Trophoblast cell (in vitro differentiated cells and primary cell): ENCODE data around the gene CCDC14.

ENCODE experiments used
- DNase-seq, 2 donors: peaks; one replicate each; pipeline ENCODE4 v3.0.0-alpha.2; 2016
- H2AFZ ChIP-seq: 2 replicates; pipeline ENCODE4 v1.6.1; 2013; ENCODE audit warnings: low read length, moderate library complexity, mild to moderate bottlenecking; ENCODE audit not compliant: insufficient read depth, poor library complexity
- H2AK5ac ChIP-seq: 2 replicates; pipeline ENCODE4 v1.6.1; 2013; ENCODE audit warnings: mild to moderate bottlenecking, low read length
- H2BK120ac ChIP-seq: 2 replicates; pipeline ENCODE4 v1.6.1; 2013; ENCODE audit warnings: low read length, mild to moderate bottlenecking, moderate library complexity; ENCODE audit not compliant: insufficient read depth, poor library complexity
- H2BK12ac ChIP-seq: 2 replicates; pipeline ENCODE4 v1.6.1; 2013; ENCODE audit warnings: mild to moderate bottlenecking, low read length, moderate library complexity
- H2BK5ac ChIP-seq: 2 replicates; pipeline ENCODE4 v1.6.1; 2013; ENCODE audit warnings: low read length, low read depth, moderate library complexity, mild to moderate bottlenecking; ENCODE audit not compliant: poor library complexity
- H3K14ac ChIP-seq: 2 replicates; pipeline ENCODE4 v1.6.1; 2013; ENCODE audit warnings: mild to moderate bottlenecking, low read length
- H3K18ac ChIP-seq: 2 replicates; pipeline ENCODE4 v1.6.1; 2013; ENCODE audit warnings: mild to moderate bottlenecking, low read length
- H3K23ac ChIP-seq: 2 replicates; pipeline ENCODE4 v1.6.1; 2013; ENCODE audit warnings: low read length
- H3K27ac ChIP-seq: 2 replicates; pipeline ENCODE4 v1.5.1; 2013; ENCODE audit warnings: low read depth, mild to moderate bottlenecking, inconsistent platforms, low read length, moderate library complexity
- H3K27me3 ChIP-seq: 2 replicates; pipeline ENCODE4 v1.6.1; 2013; ENCODE audit warnings: inconsistent platforms, mild to moderate bottlenecking, low read length, moderate library complexity; ENCODE audit not compliant: insufficient read depth
- H3K36me3 ChIP-seq, 2 experiments: 1 replicate in 1 of 2; 2 replicates in 1 of 2; pipeline ENCODE4 v1.6.1; 2013; ENCODE audit warnings: low read length in 2 of 2, mild to moderate bottlenecking in 2 of 2, moderate library complexity in 1 of 2; ENCODE audit not compliant: insufficient read depth in 2 of 2, control insufficient read depth in 1 of 2
- H3K4ac ChIP-seq: 2 replicates; pipeline ENCODE4 v1.6.1; 2013; ENCODE audit warnings: low read depth, mild to moderate bottlenecking, low read length, moderate library complexity
- H3K4me1 ChIP-seq, 2 experiments: 1 replicate in 1 of 2; 2 replicates in 1 of 2; pipeline ENCODE4 v1.6.1; 2013; ENCODE audit warnings: low read length in 2 of 2, mild to moderate bottlenecking in 2 of 2, moderate library complexity in 1 of 2; ENCODE audit not compliant: insufficient read depth in 2 of 2, control insufficient read depth in 1 of 2
- H3K4me2 ChIP-seq: 2 replicates; pipeline ENCODE4 v1.6.1; 2013; ENCODE audit warnings: inconsistent platforms, mild to moderate bottlenecking, low read length, moderate library complexity
- H3K4me3 ChIP-seq: 2 replicates; pipeline ENCODE4 v1.5.1; 2013; ENCODE audit warnings: mild to moderate bottlenecking, low read depth, low read length, inconsistent platforms
- H3K79me1 ChIP-seq: one replicate; pipeline ENCODE4 v1.6.1; 2013; ENCODE audit warnings: low read length
- H3K79me2 ChIP-seq: 2 replicates; pipeline ENCODE4 v1.6.1; 2013; ENCODE audit warnings: low read length, mild to moderate bottlenecking; ENCODE audit not compliant: control insufficient read depth, insufficient read depth, poor library complexity
- H3K9ac ChIP-seq: 2 replicates; pipeline ENCODE4 v1.6.1; 2013; ENCODE audit warnings: mild to moderate bottlenecking, low read length
- H3K9me3 ChIP-seq: 2 replicates; pipeline ENCODE4 v1.6.1; 2013; ENCODE audit warnings: low read depth, mild to moderate bottlenecking, control low read depth, inconsistent platforms, low read length; ENCODE audit not compliant: insufficient read depth
- H4K12ac ChIP-seq: 2 replicates; pipeline ENCODE4 v1.6.1; 2013; ENCODE audit warnings: low read depth, mild to moderate bottlenecking, low read length, moderate library complexity
- H4K8ac ChIP-seq: 2 replicates; pipeline ENCODE4 v1.6.1; 2013; ENCODE audit warnings: low read depth, mild to moderate bottlenecking, low read length, moderate library complexity
- H4K91ac ChIP-seq: one replicate; pipeline ENCODE4 v1.6.1; 2013; ENCODE audit warnings: low read depth, mild to moderate bottlenecking, low read length, moderate library complexity
- WGBS: extraction: QIAGEN DNeasy Blood & Tissue Kit; methylation state at CpG from one replicate; pipeline ENCODE4 v1.1.7; 2013; ENCODE audit warnings: missing lambda C conversion rate; ENCODE audit not compliant: insufficient read length, insufficient coverage; ENCODE audit errors: extremely low coverage; 5-methylcytosine and 5-hydroxymethylcytosine counted together

Gene CCDC14

GRCh38 chr3:123907720-123908119 is 53.3 kb downstream of the CCDC14 start:
- Histone ChIP-seq H3K18ac (no peak overlapping the region), H3K23ac (no peak overlapping the region), H3K4me3 (no peak overlapping the region), H3K9me3 (no peaks in the 10 kb centered on the region), H3K27me3 (no peaks in the 10 kb centered on the region), H3K9ac (no peak overlapping the region), H4K8ac (no peak overlapping the region), H3K4me2 (no peak overlapping the region), H2BK12ac (no peak overlapping the region), H2BK120ac (no peak overlapping the region), H4K12ac (no peak overlapping the region), H3K4me1 (no peaks in the 10 kb centered on the region), H3K27ac (no peak overlapping the region), H3K79me1 (no peaks in the 10 kb centered on the region), H2AK5ac (no peak overlapping the region), H3K36me3 (no peaks in the 10 kb centered on the region), H2BK5ac (no peak overlapping the region), H3K14ac (no peak overlapping the region), H4K91ac (no peak overlapping the region), H3K79me2 (no peaks in the 10 kb centered on the region), H2AFZ (no peak overlapping the region), H3K4ac (no peak overlapping the region)
- DNase-seq, result no peak
- no CpG with 5 or more reads among the region's 2 CpGs for WGBS

GRCh38 chr3:123899300-123899865 is 61.6 kb downstream of the CCDC14 start:
- H3K79me2 ChIP-seq, result no peaks in the 10 kb centered on the region
- H3K27ac ChIP-seq, result no peak overlapping the region
- H3K4ac ChIP-seq, result no peak overlapping the region
- no peaks in the 10 kb centered on the region for H3K27me3 ChIP-seq
- no peak overlapping the region for H3K18ac ChIP-seq
- no CpG with 5 or more reads among the region's 5 CpGs for WGBS
- H2AFZ ChIP-seq, result no peak overlapping the region
- H3K79me1 ChIP-seq, result no peaks in the 10 kb centered on the region
- no peaks in the 10 kb centered on the region for H3K36me3 ChIP-seq
- no peak overlapping the region for H3K4me2 ChIP-seq
- H3K9ac ChIP-seq, result no peak overlapping the region
- H3K9me3 ChIP-seq, result no peaks in the 10 kb centered on the region
- no peak overlapping the region for H3K23ac ChIP-seq
- no peak overlapping the region for H4K91ac ChIP-seq
- H2BK12ac ChIP-seq, result no peak overlapping the region
- no peak overlapping the region for H3K4me3 ChIP-seq
- no peak overlapping the region for H4K8ac ChIP-seq
- no peak for DNase-seq
- no peak overlapping the region for H2BK5ac ChIP-seq
- no peak overlapping the region for H2AK5ac ChIP-seq
- H2BK120ac ChIP-seq, result no peak overlapping the region
- H4K12ac ChIP-seq, result no peak overlapping the region
- no peaks in the 10 kb centered on the region for H3K4me1 ChIP-seq
- no peak overlapping the region for H3K14ac ChIP-seq

- Histone ChIP-seq H3K4ac (no peak overlapping the region), H3K23ac (no peak overlapping the region), H2AK5ac (no peak overlapping the region), H2BK120ac (no peak overlapping the region), H4K8ac (no peak overlapping the region), H2BK5ac (no peak overlapping the region), H3K4me1 (no peaks in the 10 kb centered on the region), H3K27ac (no peak overlapping the region), H3K18ac (no peak overlapping the region), H3K9ac (no peak overlapping the region), H3K36me3 (peaks cover 0 to 2% of the 10 kb centered on the region in 2 experiments), H2BK12ac (no peak overlapping the region), H3K9me3 (peaks cover 11% of the 10 kb centered on the region), H2AFZ (no peak overlapping the region), H4K91ac (no peak overlapping the region), H3K14ac (no peak overlapping the region), H3K4me3 (no peak overlapping the region), H4K12ac (no peak overlapping the region), H3K27me3 (no peaks in the 10 kb centered on the region), H3K4me2 (no peak overlapping the region), H3K79me1 (no peaks in the 10 kb centered on the region), H3K79me2 (no peaks in the 10 kb centered on the region)
- WGBS, result no CpG with 5 or more reads among the region's 1 CpG
- DNase-seq, result no peak
Observed at GRCh38 chr3:123893012-123893411, 68.0 kb downstream of the CCDC14 start.

- no peak overlapping the region for H2AK5ac ChIP-seq
- WGBS, result no CpG with 5 or more reads among the region's 1 CpG
- H4K12ac ChIP-seq, result no peak overlapping the region
- H3K27ac ChIP-seq, result no peak overlapping the region
- H3K9me3 ChIP-seq, result peaks cover 11% of the 10 kb centered on the region
- H3K14ac ChIP-seq, result no peak overlapping the region
- H3K27me3 ChIP-seq, result no peaks in the 10 kb centered on the region
- H3K4me1 ChIP-seq, result no peaks in the 10 kb centered on the region
- no peak overlapping the region for H3K18ac ChIP-seq
- H3K4me3 ChIP-seq, result no peak overlapping the region
- no peak overlapping the region for H4K91ac ChIP-seq
- no peak overlapping the region for H3K4me2 ChIP-seq
- H3K36me3 ChIP-seq, result peaks cover 0 to 2% of the 10 kb centered on the region in 2 experiments
- no peak overlapping the region for H3K23ac ChIP-seq
- H3K9ac ChIP-seq, result no peak overlapping the region
- H4K8ac ChIP-seq, result no peak overlapping the region
- DNase-seq, result no peak
- H2BK12ac ChIP-seq, result no peak overlapping the region
- no peak overlapping the region for H2AFZ ChIP-seq
- H3K79me2 ChIP-seq, result no peaks in the 10 kb centered on the region
- H3K79me1 ChIP-seq, result no peaks in the 10 kb centered on the region
- H2BK5ac ChIP-seq, result no peak overlapping the region
- no peak overlapping the region for H3K4ac ChIP-seq
- H2BK120ac ChIP-seq, result no peak overlapping the region
Observed at GRCh38 chr3:123892195-123892594, 68.8 kb downstream of the CCDC14 start.
